Nucleus accumbens (tissue), 56 donors: ENCODE measurements around the gene UBE2D2.

ENCODE experiments used
- DNase-seq, 56 donors: peaks; one replicate each; lab custom pipeline; 2025; lab: John Stamatoyannopoulos, UW

Gene UBE2D2

GRCh38 chr5:139668924-139669661 lies 108.0 kb downstream of the UBE2D2 start:
- DNase-seq = peak in 4 of 56 donors; percentile 15 to 45 (median 28)

GRCh38 chr5:139669662-139670368 lies 108.7 kb downstream of the UBE2D2 start:
- peak in 17 of 56 donors; percentile 19 to 49 (median 33) for DNase-seq

GRCh38 chr5:139670369-139671095 lies 109.4 kb downstream of the UBE2D2 start:
- DNase-seq = peak in 12 of 56 donors; percentile 24 to 79 (median 51)

GRCh38 chr5:139671096-139671841 lies 110.1 kb downstream of the UBE2D2 start:
- peak in 53 of 56 donors; percentile 26 to 92 (median 79) for DNase-seq

- DNase-seq = peak in 5 of 56 donors; percentile 23 to 31 (median 29)
Measured at GRCh38 chr5:139675213-139675612, 114.1 kb downstream of the UBE2D2 start.

GRCh38 chr5:139675825-139676224 lies 114.7 kb downstream of the UBE2D2 start:
- no peak for DNase-seq

GRCh38 chr5:139676406-139676805 lies 115.3 kb downstream of the UBE2D2 start:
- peak in 6 of 56 donors; percentile 24 to 64 (median 52) for DNase-seq

- DNase-seq = peak in 55 of 56 donors; percentile 46 to 97 (median 89)
Measured at GRCh38 chr5:139676951-139677735, 116.0 kb downstream of the UBE2D2 start.
